NCI-H2081 treated with DMSO at 0.1 percent for 48 hours (cell line): ENCODE results near the gene GATA3.

Experiments
- DNase-seq: peaks from one replicate; lab custom pipeline; 2025; lab: John Stamatoyannopoulos, UW

The GATA3 gene

GRCh38 chr10:8064436-8064835 is 9.9 kb downstream of the GATA3 start:
- no peak for DNase-seq

- no peak for DNase-seq
Measured at GRCh38 chr10:8065651-8066050, 11.2 kb downstream of the GATA3 start.

- no peak for DNase-seq
Measured at GRCh38 chr10:8066124-8066523, 11.6 kb downstream of the GATA3 start.

- DNase-seq: no peak
Measured at GRCh38 chr10:8066797-8067196, 12.3 kb downstream of the GATA3 start.

- DNase-seq: no peak
Measured at GRCh38 chr10:8069108-8069507, 14.6 kb downstream of the GATA3 start.

GRCh38 chr10:8069627-8070026 is 15.1 kb downstream of the GATA3 start:
- no peak for DNase-seq

GRCh38 chr10:8070440-8070839 is 16.0 kb downstream of the GATA3 start:
- no peak for DNase-seq

GRCh38 chr10:8071006-8071405 is 16.5 kb downstream of the GATA3 start:
- DNase-seq: no peak

- no peak for DNase-seq
Measured at GRCh38 chr10:8071666-8072065, 17.2 kb downstream of the GATA3 start.

GRCh38 chr10:8072211-8072610 is 17.7 kb downstream of the GATA3 start:
- no peak for DNase-seq

- no peak for DNase-seq
Measured at GRCh38 chr10:8073691-8074416, 19.4 kb downstream of the GATA3 start.

- no peak for DNase-seq
Measured at GRCh38 chr10:8074881-8075280, 20.4 kb downstream of the GATA3 start.

GRCh38 chr10:8075282-8076260 is 21.1 kb downstream of the GATA3 start:
- no peak for DNase-seq

GRCh38 chr10:8076933-8077332 is 22.4 kb downstream of the GATA3 start:
- no peak for DNase-seq

- DNase-seq: no peak
Measured at GRCh38 chr10:8078027-8078426, 23.5 kb downstream of the GATA3 start.

- no peak for DNase-seq
Measured at GRCh38 chr10:8079126-8079525, 24.6 kb downstream of the GATA3 start.

- DNase-seq: no peak
Measured at GRCh38 chr10:8084799-8085198, 30.3 kb downstream of the GATA3 start.

GRCh38 chr10:8085251-8085650 is 30.8 kb downstream of the GATA3 start:
- no peak for DNase-seq

- no peak for DNase-seq
Measured at GRCh38 chr10:8086315-8086714, 31.8 kb downstream of the GATA3 start.

- DNase-seq: no peak
Measured at GRCh38 chr10:8088504-8088903, 34.0 kb downstream of the GATA3 start.

- no peak for DNase-seq
Measured at GRCh38 chr10:8092428-8092827, 37.9 kb downstream of the GATA3 start.

- no peak for DNase-seq
Measured at GRCh38 chr10:8095959-8096358, 41.5 kb downstream of the GATA3 start.

- DNase-seq: no peak
Measured at GRCh38 chr10:8096931-8097330, 42.4 kb downstream of the GATA3 start.
